Activated CD8-positive, alpha-beta memory T cell treated with anti-CD3 and anti-CD28 coated beads for 1 hour (primary cell): ENCODE measurements around the gene SFMBT2.
"Not testable (repeated sequence)": the region's sequence is repeated elsewhere in the genome, so short reads cannot be mapped to it uniquely, and the experiment has no call there.

ENCODE experiments used
- DNase-seq, 2 donors: peaks; one replicate each; pipeline ENCODE4 v3.0.0-alpha.2; 2020; ENCODE audit warnings: low read depth in 1 of 2; ENCODE audit errors: extremely low read depth in 1 of 2

SFMBT2 gene

DNA sequence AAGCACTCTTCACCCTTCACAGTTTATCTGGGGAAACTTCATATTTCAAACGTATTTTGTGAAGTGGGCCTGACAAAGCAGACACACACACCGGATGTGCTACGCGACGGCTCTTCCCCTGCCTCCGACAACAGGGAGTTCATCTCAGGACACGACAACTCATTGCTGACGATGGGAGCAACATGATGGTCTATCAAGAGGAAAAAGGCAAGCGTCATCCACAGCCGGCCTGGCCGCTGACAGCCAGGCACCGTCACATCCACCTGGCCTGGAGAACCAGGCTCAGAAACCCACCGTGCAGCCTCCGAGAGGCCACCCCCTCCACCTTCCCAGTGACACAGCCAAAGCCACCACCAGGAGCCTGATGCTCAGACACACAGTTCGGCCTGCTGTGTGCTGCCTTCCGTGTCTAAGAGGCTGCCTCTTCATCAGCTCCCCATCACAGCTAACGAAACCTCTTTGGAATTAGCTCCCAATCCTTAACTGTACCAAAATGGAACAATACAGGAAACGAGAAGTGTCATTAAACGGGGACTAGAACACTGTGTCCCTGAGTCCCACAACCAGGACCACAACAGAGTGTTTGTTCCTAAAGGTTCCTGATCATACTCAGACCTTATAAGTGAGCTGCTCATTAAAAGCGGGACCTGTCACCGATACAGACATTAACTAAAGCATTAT is 76.7 kb downstream of the SFMBT2 start:
- DNase-seq = no peak

DNA sequence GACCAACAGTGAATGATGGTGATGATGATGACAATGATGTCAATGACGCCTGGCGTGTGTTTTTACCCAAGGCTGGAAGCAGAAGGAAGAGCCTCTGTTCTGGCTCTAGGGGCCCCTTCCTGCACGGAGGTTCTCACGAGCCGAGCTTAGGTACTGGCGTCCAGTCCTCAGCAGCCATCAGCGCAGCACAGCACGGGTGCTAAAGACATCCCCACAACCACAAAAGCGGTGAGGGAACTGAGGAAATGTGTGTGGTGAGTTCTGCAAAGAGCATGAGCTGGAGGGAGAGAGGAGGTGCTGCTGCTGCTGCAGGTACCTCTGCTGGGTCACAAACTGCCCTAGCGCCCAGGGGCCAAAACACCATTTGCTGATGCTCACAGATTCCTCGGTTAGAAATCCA is 81.6 kb downstream of the SFMBT2 start:
- DNase-seq = no peak

DNA sequence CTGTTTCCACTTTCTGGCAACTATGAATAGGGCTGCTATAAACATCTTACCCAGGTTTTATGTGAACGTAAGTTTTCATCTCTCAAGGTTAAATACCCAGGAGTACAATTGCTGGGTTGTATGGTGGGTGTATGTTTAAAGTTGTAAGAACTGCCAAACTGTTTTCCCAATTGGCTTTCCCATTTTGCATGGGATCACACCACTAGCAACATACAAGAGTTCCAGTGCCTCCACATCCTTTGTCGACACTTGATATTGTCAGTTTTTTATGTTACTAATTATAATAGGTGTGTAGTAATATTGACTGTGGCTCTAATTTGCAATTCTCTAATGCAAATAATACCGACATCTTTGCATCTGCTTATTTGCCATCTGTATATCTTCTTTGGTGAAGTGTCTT is 82.9 kb downstream of the SFMBT2 start:
- no peak for DNase-seq

DNA sequence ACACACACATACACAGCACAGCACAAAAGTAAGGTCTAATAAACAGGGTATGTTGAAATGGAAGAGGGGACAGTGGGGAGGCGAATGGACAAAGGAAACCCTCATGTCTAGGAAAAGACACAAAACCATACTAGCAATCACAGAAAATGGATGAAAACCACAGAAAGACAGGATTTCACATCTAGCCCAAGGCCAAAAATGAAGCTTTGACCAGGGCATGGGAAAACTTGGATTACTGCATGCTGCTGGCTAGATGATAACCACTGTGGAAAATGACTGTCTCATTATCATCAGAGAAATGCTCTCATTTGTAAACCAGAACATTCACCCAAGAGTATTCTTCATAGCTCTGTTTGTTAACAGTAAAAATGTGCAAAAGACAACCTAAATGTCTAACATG is 88.2 kb downstream of the SFMBT2 start:
- DNase-seq = no peak

DNA sequence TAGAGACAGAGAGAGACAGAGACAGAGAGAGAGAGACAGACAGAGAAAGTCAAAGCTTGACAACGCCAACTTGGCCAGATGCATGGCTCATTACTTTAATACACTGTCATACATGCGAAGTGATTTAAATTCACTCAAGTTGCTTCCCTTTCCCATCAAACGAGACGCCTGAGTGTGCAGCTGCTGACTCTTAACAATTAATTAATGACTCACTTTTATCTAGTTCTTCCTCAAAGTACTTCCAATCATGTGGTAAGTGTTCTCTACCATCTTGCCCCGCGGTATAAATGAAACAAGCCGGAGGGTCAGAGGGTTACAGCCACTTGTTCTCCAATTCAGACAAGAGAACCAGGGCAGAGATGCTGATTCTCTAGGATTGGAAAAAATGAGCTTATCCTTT is 90.8 kb downstream of the SFMBT2 start:
- DNase-seq = no peak

DNA sequence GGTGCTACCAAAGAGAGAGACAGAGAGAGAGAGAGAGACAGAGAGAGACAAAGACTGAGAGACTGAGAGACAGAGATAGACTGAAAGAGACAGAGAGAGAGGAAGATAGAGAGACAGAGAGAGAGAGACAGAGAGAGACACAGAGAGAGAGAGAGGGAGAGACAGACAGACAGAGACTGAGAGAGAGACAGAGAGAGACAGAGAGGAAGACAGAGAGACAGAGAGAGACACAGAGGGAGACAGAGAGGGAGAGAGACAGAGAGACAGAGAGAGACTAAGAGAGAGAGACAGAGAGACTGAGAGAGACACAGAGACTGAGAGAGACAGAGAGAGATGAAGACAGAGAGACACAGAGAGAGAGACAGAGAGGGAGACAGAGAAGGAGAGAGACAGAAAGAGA is 91.2 kb downstream of the SFMBT2 start:
- DNase-seq = no peak

DNA sequence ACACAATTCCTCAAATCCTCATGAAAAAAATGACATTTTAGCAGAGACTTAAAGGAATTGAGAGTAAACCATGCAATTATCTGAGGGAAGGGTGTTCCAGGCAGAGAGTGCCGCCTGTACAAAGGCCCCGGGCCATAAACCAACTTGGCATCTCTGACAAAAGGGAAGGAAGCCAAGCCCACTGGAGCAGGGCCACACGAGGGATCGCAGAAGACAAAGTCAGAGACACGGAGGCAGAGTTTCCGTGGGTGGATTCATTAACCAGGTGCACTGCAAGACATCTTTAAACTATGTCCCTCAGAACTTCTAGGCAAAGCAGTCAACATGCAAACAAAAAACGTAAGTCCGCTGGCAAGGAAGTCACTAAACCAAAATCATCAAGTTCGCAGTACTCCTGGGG is 92.0 kb downstream of the SFMBT2 start:
- no peak for DNase-seq

DNA sequence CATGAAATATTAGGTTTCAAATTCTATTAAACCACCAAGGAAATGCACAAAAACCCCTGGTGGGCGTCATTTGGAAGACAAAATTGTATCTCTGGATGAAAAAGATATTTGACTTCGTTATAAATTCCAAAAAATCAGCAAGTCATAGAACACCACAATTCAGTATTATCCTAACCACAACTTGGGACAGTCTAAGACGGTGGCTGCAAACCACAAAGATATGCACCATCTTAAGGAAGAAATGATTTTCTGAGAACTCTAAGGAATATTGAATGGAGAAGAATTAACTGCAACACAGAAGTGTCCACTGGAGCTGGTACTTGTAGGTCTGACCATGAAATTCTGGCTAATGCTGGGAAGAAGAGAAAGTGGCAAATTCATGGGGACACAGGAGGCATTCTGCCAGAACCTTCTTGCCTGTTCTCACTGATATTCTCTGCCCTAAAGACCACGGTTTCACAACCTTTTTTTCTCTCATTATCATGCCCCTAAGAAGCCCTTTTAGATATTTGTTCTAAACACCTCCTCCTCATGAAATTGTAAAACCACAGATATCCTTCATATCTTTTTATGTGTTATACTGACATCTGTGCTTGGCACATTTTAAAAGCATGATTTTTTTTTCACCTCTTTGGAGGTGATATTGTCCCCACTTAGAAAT is 92.9 kb downstream of the SFMBT2 start:
- DNase-seq = no peak

DNA sequence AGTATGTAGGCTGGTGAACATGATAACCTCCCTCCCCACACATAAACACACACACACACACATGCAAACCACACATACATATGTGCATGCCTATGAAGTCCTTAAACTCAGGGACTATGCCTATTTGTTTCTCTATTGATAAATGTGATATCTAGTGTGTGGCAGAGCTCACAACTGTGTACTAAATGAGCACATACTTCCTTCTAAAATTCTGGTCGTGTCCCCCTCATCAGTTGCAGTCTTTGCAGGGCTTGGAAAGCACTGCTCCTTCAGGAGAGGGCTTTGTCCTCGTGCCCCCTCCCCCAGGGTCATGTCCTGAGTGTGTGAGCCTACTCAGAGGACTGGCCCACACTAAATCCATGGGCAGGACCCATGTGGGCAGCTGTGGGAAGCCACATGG is 94.0 kb downstream of the SFMBT2 start:
- no peak for DNase-seq

DNA sequence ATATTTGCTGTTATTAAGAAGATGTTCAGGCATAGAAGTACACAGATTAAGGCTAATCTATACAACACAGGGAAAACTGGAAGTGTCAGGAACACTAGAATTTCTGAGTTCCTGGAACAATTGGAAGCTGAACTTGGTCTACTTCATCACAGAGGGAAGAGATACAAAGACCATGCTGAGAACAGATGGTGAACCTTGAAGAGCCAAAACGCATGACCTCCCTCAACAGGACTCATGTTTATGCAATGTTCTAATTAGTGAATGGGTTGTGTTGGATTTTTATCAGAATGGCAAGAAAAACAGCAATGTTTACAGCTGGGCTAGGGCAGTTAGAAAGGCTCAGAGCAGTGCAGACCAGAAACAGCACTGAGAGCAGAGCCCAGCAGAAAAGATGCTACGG is 94.9 kb downstream of the SFMBT2 start:
- DNase-seq = no peak

DNA sequence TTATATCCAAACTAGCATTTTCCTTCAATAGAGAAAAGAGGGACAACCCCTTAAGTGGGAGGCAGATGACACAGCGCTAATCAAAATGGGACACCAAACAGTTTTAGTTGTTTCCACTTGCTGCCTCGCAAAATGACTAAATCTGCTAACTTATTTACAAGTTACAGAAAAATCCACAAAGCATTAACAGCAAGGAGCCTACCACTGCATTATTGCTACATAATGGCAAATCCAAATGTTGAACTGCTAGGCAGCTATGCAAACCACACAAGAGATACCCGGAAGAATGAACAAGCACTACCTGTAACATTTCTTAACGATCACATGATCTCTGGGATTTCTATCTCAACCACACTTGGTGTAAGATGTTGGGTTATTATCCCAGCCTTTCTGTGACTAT is 96.7 kb downstream of the SFMBT2 start:
- DNase-seq = no peak

DNA sequence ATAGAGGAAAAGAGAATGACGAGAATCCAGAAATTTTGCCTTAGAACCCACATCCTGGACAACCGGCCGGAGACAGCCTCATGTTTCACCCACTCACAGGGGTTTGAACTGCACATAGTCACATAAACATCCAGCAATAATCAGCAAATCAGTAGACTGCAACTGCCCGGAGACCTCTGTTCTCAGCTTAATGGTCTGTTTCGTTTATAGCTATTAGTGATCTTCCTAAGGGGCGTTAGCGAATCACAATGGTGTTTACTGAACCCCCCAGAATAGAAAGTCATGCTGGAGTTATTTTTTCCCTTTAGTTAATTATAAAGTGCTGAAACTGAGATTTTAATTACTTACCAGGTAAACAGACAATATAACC is 98.4 kb downstream of the SFMBT2 start:
- no peak for DNase-seq

DNA sequence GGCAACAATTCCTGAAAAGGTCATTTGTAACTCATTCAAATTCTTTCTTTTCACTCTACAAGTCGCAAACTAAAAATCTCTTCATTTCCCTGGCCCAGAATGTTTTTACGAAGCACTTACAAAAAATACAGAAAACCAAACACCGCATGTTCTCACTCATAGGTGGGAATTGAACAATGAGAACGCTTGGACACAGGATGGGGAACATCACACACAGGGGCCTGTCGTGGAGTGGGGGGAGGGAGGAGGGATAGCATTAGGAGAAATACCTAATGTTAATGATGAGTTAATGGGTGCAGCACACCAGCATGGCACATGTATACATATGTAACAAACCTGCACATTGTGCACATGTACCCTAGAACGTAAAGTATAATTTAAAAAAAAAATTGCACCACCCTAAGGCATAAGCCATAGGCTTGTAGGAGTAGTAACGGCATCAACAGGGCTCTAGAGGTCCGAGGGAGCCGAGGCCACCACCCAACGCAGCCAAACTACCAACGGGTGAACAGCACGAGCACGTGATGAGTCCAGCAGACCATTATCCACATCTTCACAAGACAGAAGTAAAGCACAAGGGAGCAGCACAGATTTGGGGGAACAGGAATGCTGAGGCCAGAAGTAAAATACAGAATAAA is 98.9 kb downstream of the SFMBT2 start:
- not testable (repeated sequence) for DNase-seq

DNA sequence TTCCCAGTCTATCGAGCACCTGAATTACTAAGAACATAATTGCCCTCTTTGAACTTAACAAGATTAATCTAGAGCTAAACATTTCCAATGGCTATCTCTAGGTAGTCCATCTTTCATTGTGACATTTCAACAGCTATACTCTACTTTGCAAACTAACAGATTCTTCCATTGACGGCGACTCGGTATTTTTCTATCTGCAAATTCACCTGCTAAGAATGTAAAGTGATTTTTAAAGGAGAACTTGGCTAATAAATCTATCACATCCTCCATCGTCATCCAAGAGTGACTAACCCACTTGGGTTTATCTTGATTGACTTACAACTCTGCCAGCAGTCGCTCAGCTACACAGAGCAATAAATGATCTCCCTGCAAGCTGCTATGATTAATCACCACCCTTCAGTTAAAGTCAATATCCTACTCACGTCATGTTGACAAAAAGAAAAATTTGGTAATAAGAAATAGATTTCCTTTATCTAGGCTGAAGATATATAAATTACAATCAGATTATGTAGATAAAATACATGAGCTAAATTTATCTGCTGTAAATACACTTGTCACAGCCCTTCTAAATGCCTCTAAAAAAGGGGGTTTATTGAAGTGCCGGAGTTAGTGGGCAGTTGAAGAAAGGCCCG is 99.5 kb downstream of the SFMBT2 start:
- DNase-seq = no peak

DNA sequence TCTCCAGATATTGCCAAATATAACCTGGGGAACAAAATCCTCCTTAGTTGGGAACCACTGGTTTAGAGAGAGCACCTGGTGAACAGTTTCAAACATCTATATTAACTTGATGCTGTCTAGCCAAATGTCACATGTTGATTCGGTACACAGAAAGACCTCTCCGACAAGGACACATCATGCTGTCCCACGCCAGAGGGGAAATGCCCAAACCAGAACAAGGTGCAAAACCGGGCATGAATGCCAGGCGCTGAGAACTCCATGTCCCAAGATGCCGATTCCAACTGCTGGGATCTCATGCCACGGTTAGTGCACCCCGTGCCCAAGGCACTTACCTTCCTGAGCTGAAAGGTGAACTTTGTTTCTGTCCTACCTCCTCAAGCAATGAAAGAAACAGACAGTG is 100.8 kb downstream of the SFMBT2 start:
- no peak for DNase-seq

DNA sequence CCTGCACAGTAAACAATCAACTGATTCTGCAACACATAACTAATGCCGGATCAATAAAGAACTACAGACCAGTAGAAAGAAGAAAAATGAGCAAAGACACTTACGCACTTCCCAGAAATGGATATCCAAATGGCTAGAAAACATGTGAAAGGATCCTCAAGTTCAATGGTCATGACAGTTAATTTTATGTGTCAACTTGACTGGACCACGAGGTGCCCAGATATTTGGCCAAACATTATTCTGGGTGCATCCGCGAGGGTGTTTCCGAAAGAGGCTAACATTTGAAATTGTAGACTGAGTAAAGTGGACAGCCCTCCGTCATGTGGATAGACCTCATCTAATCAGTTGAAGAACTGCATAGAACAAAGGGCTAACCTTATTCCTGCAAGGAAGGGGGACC is 102.0 kb downstream of the SFMBT2 start:
- no peak for DNase-seq

DNA sequence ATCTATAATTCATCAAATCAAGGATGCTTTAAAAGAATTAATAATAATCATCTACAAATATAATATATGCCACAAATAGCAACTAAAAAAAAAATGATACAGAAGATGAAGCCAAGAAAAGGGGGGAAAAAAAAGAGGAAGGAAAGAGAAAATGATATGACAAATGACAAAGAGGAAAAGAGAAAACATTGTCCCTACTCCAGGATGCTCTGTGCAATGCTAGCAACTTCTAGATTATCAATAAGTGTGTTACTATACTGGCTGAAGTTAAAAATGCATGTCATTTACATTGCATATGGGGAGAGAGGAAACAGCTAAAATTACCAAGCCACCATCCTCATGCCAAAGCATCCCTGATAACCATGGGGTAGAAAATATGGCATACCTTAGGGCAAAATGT is 104.2 kb downstream of the SFMBT2 start:
- DNase-seq = no peak

DNA sequence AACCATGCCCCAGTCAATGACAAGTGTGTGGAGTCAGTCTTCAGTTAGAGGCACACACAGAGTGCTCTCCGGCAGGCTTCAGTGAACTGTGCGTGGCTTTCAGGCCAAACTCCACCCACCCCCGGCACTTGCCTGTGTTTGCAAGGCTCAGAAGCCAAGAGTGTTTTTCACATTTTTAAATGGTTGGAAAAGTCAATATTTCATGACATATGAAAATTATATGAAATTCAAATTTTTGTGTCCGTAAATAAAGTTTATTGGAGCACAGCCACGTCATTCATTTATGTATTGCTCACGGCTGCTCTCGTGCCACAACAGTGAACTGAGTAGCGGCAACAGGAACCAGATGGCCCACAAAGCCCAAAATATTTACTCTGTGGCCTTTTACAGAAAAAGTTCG is 104.7 kb downstream of the SFMBT2 start:
- no peak for DNase-seq

DNA sequence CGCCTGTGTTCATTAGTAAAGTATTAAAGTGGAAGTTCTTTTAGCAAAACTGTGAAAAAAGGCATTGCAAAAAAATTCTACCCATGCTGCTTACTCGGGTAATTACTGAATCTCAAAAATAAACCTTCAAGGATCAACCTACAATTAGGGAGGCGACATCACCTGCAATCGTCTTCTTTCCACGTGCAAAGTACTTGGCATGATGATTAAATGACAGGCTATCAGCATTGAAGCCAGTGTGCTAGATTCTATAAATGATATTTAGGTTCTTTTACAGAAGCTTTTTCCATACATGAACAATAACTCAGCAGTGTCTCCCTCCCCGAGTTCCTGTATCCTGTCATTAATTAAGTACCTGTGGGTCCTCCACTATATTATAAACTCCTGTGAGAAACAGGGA is 105.8 kb downstream of the SFMBT2 start:
- no peak for DNase-seq

DNA sequence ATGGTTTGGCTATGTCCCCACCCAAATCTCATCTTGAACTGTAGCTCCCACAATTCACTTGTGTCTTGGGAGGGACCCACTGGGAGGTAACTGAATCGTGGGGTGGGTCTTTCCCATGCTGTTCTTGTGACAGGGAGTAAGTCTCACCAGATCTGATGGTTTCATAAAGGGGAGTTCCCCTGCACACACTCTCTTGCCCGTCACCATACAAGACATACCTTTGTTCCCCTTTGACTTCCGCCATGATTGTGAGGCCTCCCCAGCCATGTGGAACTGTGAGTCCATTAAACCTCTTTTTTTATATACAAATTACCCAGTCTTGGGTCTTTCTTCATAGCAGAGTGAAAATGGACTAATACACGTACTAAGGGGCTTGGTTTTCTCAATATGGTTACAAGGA is 106.7 kb downstream of the SFMBT2 start:
- DNase-seq = no peak

DNA sequence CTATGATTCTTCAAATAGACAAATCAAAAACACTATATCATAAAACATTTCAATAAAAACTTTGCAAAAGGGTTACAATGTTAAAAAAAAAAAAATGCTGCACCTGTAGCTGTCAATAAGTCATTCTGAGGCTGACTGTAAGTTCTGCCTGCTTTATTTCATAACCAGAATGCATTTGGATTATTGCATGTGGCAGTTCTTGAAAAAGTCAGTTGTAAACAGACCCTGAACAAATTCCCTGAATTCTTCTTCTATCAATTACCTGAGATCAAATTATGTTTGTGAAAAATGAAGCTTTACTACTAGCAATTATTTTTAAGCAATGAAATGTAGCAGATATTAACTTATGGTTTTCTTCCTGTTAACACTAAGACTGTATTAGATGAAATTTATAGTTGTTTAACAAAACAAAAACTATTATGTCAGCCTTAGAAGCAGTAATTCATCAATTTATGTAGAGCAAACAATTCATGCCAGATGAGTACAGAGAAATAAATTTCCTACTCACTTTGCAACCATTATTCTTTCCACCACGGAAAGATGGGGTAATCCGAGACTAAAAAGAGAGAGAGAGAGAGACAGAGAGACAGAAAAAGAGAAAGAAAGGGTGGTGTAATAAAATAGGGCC is 107.8 kb downstream of the SFMBT2 start:
- no peak for DNase-seq
